Duodenal mucosa (tissue), 2 donors: Measurements from ENCODE around the gene SKIC2.

Experiments used
- H3K27ac ChIP-seq: one replicate; pipeline ENCODE4 v1.7.0; 2013; ENCODE audit warnings: low read depth, low read length
- H3K27me3 ChIP-seq, 2 donors: one replicate each; pipeline ENCODE4 v1.7.0; 2013; ENCODE audit warnings: low read length in 2 of 2, control low read depth in 1 of 2; ENCODE audit not compliant: insufficient read depth in 2 of 2, control insufficient read depth in 1 of 2
- H3K36me3 ChIP-seq, 2 donors: one replicate each; pipeline ENCODE4 v1.7.0; 2013; ENCODE audit warnings: low read length in 2 of 2, control low read depth in 1 of 2; ENCODE audit not compliant: insufficient read depth in 2 of 2, control insufficient read depth in 1 of 2
- H3K4me1 ChIP-seq, 2 donors: one replicate each; pipeline ENCODE4 v1.7.0; 2013; ENCODE audit warnings: low read length in 2 of 2, control low read depth in 1 of 2; ENCODE audit not compliant: insufficient read depth in 2 of 2, control insufficient read depth in 1 of 2
- H3K4me3 ChIP-seq, 2 donors: one replicate each; pipeline ENCODE4 v1.7.0; 2013; ENCODE audit warnings: low read length in 2 of 2, low read depth in 1 of 2
- H3K9ac ChIP-seq, 2 donors: one replicate each; pipeline ENCODE4 v1.7.0; 2013; ENCODE audit warnings: low read length in 2 of 2, low read depth in 1 of 2
- H3K9me3 ChIP-seq, 2 donors: one replicate each; pipeline ENCODE4 v1.7.0; 2013; ENCODE audit warnings: low read length in 2 of 2, control low read depth in 1 of 2; ENCODE audit not compliant: control insufficient read depth in 1 of 2

SKIC2 gene

GRCh38 chr6:31952890-31953289 is 6.1 kb upstream of the SKIC2 start:
- H3K4me3 ChIP-seq: no peak overlapping the region
- H3K4me1 ChIP-seq: peaks cover 3 to 8% of the 10 kb centered on the region in 2 donors
- H3K27me3 ChIP-seq: no peaks in the 10 kb centered on the region
- H3K27ac ChIP-seq: no peak overlapping the region
- H3K36me3 ChIP-seq: peaks cover 54 to 60% of the 10 kb centered on the region in 2 donors
- no peak overlapping the region for H3K9ac ChIP-seq
- H3K9me3 ChIP-seq: no peaks in the 10 kb centered on the region

GRCh38 chr6:31954511-31954910 is 4.5 kb upstream of the SKIC2 start:
- H3K9me3 ChIP-seq: no peaks in the 10 kb centered on the region
- H3K27ac ChIP-seq: no peak overlapping the region
- no peaks in the 10 kb centered on the region for H3K27me3 ChIP-seq
- peaks cover 54 to 60% of the 10 kb centered on the region in 2 donors for H3K36me3 ChIP-seq
- peaks cover 15 to 16% of the 10 kb centered on the region in 2 donors for H3K4me1 ChIP-seq
- H3K9ac ChIP-seq: no peak overlapping the region
- no peak overlapping the region for H3K4me3 ChIP-seq

GRCh38 chr6:31956796-31957195 is 2.2 kb upstream of the SKIC2 start:
- H3K27ac ChIP-seq: no peak overlapping the region
- H3K4me3 ChIP-seq: no peak overlapping the region
- no peak overlapping the region for H3K9ac ChIP-seq
- peaks cover 19 to 21% of the 10 kb centered on the region in 2 donors for H3K4me1 ChIP-seq
- H3K9me3 ChIP-seq: no peaks in the 10 kb centered on the region
- peaks cover 51 to 62% of the 10 kb centered on the region in 2 donors for H3K36me3 ChIP-seq
- H3K27me3 ChIP-seq: no peaks in the 10 kb centered on the region

GRCh38 chr6:31958412-31958740 is 599 bp upstream of the SKIC2 start:
- no peaks in the 10 kb centered on the region for H3K27me3 ChIP-seq
- H3K4me3 ChIP-seq: peak overlapping the region; percentile 99 to 100
- no peaks in the 10 kb centered on the region for H3K9me3 ChIP-seq
- peak overlapping the region; percentile 98 to 99 for H3K9ac ChIP-seq
- H3K36me3 ChIP-seq: peaks cover 47 to 65% of the 10 kb centered on the region in 2 donors
- H3K4me1 ChIP-seq: peaks cover 19 to 21% of the 10 kb centered on the region in 2 donors
- peak overlapping the region; percentile 79 for H3K27ac ChIP-seq

DNA sequence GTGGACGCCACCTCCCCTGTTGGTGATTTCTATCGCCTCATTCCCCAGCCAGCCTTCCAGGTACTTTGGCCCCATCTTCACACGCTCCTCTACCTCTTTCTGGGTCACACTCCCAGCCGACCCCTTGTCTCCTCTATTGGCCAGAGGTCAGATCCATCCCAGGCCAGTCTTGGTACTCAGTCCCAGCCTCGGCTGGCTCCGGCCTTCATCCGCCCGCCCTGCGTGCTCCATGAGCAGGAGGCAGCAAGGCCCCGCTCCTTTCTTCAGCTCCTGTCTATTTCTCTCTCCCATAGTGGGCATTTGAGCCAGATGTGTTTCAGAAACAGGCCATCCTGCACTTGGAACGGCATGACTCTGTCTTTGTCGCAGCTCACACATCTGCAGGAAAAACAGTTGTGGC is 2.6 kb downstream of the SKIC2 start:
- Histone ChIP-seq H3K9ac (no peak overlapping the region), H3K9me3 (no peaks in the 10 kb centered on the region), H3K36me3 (peaks cover 44 to 69% of the 10 kb centered on the region in 2 donors), H3K27ac (no peak overlapping the region), H3K4me3 (no peak overlapping the region), H3K4me1 (peaks cover 19 to 21% of the 10 kb centered on the region in 2 donors), H3K27me3 (no peaks in the 10 kb centered on the region)

DNA sequence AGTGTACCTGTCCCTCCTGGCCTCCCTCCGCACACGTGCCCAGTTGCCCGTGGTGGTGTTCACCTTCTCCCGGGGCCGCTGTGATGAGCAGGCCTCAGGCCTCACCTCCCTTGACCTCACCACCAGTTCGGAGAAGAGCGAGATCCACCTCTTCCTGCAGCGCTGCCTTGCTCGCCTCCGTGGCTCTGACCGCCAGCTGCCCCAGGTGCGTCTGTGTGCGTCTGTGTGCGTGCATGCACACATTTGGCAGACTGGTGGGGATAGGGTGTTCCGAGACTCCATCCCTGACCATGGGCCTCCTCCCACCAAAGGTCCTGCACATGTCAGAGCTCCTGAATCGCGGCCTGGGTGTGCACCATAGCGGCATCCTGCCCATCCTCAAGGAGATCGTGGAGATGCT is 4.9 kb downstream of the SKIC2 start:
- Histone ChIP-seq H3K9ac (no peak overlapping the region), H3K27ac (no peak overlapping the region), H3K4me3 (no peak overlapping the region), H3K27me3 (no peaks in the 10 kb centered on the region), H3K9me3 (no peaks in the 10 kb centered on the region), H3K36me3 (peaks cover 56 to 85% of the 10 kb centered on the region in 2 donors), H3K4me1 (peaks cover 8 to 11% of the 10 kb centered on the region in 2 donors)

DNA sequence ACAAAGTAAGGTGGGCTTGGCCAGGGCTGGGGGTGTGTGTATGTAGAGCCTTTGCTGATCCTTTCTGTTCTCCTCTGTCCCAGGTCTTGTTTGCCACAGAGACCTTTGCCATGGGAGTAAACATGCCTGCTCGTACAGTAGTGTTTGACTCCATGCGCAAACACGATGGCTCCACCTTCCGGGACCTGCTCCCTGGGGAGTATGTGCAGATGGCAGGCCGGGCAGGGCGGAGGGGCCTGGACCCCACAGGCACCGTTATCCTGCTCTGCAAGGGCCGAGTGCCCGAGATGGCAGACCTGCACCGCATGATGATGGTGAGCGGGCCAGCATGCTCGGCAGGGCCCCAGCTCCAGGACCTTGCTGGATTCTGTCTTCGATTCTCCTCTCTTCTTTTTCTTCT is 6.7 kb downstream of the SKIC2 start:
- Histone ChIP-seq H3K27me3 (no peaks in the 10 kb centered on the region), H3K36me3 (peaks cover 58 to 97% of the 10 kb centered on the region in 2 donors), H3K4me1 (peaks cover 5 to 8% of the 10 kb centered on the region in 2 donors), H3K9ac (no peak overlapping the region), H3K9me3 (no peaks in the 10 kb centered on the region), H3K4me3 (no peak overlapping the region), H3K27ac (no peak overlapping the region)

DNA sequence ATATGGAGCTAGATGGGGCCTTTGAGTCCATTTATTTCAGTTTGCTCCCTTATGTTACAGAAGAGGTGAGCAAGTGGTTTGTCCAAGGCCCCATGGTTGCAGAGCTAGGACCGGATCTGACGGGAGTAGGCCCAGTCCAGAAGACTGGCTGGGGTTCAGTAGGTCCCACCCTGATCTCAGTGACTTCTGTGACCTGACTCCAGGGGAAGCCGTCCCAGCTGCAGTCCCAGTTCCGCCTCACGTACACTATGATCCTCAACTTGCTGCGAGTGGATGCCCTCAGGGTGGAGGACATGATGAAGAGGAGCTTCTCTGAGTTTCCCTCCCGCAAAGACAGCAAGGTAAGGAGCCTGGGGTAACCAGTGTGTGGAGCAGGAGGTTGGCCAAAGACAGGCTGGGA is 7.5 kb downstream of the SKIC2 start:
- H3K36me3 ChIP-seq: peaks cover 50 to 89% of the 10 kb centered on the region in 2 donors
- H3K4me3 ChIP-seq: no peak overlapping the region
- peaks cover 13 to 16% of the 10 kb centered on the region in 2 donors for H3K4me1 ChIP-seq
- H3K9ac ChIP-seq: no peak overlapping the region
- no peaks in the 10 kb centered on the region for H3K9me3 ChIP-seq
- H3K27me3 ChIP-seq: no peaks in the 10 kb centered on the region
- no peak overlapping the region for H3K27ac ChIP-seq

- H3K36me3 ChIP-seq: peaks cover 47 to 81% of the 10 kb centered on the region in 2 donors
- H3K4me1 ChIP-seq: peaks cover 14 to 19% of the 10 kb centered on the region in 2 donors
- H3K27me3 ChIP-seq: no peaks in the 10 kb centered on the region
- no peaks in the 10 kb centered on the region for H3K9me3 ChIP-seq
- H3K4me3 ChIP-seq: no peak overlapping the region
- no peak overlapping the region for H3K27ac ChIP-seq
- H3K9ac ChIP-seq: no peak overlapping the region
These were observed 8.3 kb downstream of the SKIC2 start for GRCh38 chr6:31966997-31967925.

GRCh38 chr6:31967926-31968320 is 8.9 kb downstream of the SKIC2 start:
- Histone ChIP-seq H3K27me3 (no peaks in the 10 kb centered on the region), H3K36me3 (peaks cover 42 to 74% of the 10 kb centered on the region in 2 donors), H3K4me3 (no peak overlapping the region), H3K9me3 (no peaks in the 10 kb centered on the region), H3K27ac (no peak overlapping the region), H3K9ac (no peak overlapping the region), H3K4me1 (peaks cover 18 to 23% of the 10 kb centered on the region in 2 donors)
